ENCODE results near the gene CYP4F2.

- TF ChIP-seq, protein P1, sequence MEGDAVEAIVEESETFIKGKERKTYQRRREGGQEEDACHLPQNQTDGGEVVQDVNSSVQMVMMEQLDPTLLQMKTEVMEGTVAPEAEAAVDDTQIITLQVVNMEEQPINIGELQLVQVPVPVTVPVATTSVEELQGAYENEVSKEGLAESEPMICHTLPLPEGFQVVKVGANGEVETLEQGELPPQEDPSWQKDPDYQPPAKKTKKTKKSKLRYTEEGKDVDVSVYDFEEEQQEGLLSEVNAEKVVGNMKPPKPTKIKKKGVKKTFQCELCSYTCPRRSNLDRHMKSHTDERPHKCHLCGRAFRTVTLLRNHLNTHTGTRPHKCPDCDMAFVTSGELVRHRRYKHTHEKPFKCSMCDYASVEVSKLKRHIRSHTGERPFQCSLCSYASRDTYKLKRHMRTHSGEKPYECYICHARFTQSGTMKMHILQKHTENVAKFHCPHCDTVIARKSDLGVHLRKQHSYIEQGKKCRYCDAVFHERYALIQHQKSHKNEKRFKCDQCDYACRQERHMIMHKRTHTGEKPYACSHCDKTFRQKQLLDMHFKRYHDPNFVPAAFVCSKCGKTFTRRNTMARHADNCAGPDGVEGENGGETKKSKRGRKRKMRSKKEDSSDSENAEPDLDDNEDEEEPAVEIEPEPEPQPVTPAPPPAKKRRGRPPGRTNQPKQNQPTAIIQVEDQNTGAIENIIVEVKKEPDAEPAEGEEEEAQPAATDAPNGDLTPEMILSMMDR (IDR thresholded peaks at IDR 0.05; ENCODE audit: extremely low read depth in 1 of 2, insufficient read depth in 1 of 2, low read depth in 1 of 2, low read length in 2 of 2): no peak
- TF ChIP-seq EZH2 (IDR thresholded peaks at IDR 0.05; ENCODE audit: borderline replicate concordance, low read depth, low read length, severe bottlenecking) (no peak), JUN (IDR thresholded peaks at IDR 0.05; ENCODE audit: borderline replicate concordance, insufficient read depth, insufficient read length, low read depth) (no peak)
Observed at GRCh38 chr19:15836330-15837220, 61.3 kb downstream of the CYP4F2 start.

Measured in endothelial cell of umbilical vein (primary cell).